Stimulated activated CD8-positive, alpha-beta memory T cell treated with anti-CD3 and anti-CD28 coated beads, Interleukin-12 subunit alpha, Interleukin-12 subunit beta, amount 100 ng/mL, for 24 hours (primary cell): Measurements from ENCODE around the gene NAV1.
"Not testable (repeated sequence)": the region's sequence is repeated elsewhere in the genome, so short reads cannot be mapped to it uniquely, and the experiment has no call there.

ENCODE experiments used
- DNase-seq: peaks from one replicate; pipeline ENCODE4 v3.0.0-alpha.2; 2020; ENCODE audit errors: extremely low read depth

NAV1 gene

GRCh38 chr1:201504799-201505502 lies 34.0 kb upstream of the NAV1 start:
- no peak for DNase-seq

GRCh38 chr1:201505503-201505890 lies 33.4 kb upstream of the NAV1 start:
- no peak for DNase-seq

DNA sequence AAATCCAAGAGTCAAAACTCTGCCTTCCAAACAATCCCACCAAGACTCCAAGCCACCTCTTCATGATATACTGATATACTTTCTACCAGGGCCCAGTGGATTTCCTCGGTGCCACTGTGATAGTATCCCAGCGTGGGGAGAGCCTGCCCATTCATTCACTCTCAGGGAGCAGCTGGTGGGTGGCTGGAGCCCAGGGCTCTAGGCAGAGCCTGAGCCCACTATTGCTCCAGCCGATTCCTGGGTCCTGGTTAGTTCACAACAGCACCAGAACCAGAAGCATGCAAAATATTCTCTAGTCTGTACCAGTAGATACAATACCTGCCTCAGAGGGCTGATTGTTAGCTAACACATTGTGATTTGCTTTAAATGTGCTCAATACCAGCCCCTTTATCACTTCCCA lies 32.8 kb upstream of the NAV1 start:
- no peak for DNase-seq

- peak; percentile 48 for DNase-seq
These were observed 32.2 kb upstream of the NAV1 start, which contains the start of gene CSRP1 for GRCh38 chr1:201506557-201507359. TSS of gene CSRP1 (minus strand) at chr1:201507123. CDS start at chr1:201496303, 10,820 bp downstream.

DNA sequence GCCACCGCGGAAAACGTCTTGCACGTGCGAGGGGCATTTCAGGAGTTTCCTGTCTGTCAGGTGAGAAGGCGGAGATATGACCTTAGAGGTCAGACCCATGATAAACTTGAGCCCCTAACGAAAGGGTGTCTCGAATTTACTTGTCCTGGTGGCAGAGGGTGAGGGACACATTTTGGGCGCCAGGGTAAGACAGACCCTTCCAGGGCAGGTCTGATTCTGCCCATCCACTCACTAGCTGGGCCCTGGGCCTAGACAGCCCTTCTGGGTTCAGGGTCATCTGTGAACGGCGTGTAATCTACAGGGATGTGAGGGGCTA lies 31.6 kb upstream of the NAV1 start:
- no peak for DNase-seq

- DNase-seq = no peak
These were observed 30.1 kb upstream of the NAV1 start for GRCh38 chr1:201508809-201509208.

DNA sequence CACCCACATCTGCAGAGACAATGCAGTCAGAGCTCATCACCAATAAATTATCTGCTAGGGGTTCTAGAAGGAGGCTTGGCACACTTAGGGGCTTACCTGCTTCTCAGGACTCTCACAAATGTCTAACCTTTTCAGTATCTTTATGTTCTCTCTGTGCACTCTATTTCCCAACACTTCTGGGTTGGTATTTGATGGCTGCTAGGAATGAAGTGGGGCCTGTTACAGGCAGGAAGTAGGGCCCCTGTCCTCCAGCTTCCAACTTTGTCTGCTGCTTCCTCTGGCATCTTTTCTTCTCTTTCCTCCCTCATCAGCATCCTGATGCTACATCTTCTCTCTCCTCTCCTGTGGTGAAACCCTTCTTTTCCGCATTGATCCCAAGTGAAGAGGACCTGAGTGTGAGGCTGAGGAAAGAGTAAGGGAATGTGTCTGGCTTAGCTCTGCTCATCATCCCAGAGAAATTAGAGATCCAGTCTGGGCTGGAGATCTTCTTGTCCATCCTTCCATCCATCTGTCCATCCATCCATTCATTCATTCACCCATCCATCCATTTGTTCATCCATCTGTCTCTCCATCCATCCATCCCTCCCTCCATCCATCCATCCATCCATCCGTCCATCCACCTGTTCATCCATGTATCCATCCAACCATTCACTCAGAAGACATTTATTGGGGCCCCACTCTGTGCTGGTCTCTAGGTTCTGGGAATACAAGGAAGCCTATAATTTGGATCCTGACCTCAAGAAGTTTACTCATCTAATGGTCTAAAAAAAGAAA lies 29.1 kb upstream of the NAV1 start:
- no peak for DNase-seq

GRCh38 chr1:201510734-201511133 lies 28.2 kb upstream of the NAV1 start:
- DNase-seq = no peak

DNA sequence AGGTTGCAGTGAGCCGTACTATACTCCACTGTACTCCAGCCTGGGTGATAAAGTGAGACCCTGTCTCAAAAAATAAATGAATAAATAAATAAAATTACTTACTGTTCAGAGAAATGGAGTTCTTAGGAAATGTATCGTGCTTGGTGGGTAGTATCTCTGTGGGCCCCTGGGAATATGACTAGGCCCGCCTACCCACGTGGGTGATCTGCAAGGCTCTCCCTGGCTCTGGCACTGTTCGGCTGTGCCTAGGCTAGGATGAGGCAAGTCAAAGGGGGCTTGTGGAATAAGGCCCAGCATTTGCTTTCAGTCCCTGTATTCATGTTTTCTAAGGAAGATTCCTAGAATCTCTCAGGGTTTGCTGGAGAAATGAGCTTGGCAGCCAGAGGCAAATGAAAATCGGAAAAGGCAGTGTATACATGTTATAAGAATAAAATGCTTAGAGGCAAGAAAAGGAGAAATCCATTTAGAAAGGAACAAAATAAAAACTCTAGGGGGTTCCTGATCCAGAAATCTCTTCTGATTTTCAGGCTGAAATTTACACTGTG lies 27.5 kb upstream of the NAV1 start:
- DNase-seq = no peak

DNA sequence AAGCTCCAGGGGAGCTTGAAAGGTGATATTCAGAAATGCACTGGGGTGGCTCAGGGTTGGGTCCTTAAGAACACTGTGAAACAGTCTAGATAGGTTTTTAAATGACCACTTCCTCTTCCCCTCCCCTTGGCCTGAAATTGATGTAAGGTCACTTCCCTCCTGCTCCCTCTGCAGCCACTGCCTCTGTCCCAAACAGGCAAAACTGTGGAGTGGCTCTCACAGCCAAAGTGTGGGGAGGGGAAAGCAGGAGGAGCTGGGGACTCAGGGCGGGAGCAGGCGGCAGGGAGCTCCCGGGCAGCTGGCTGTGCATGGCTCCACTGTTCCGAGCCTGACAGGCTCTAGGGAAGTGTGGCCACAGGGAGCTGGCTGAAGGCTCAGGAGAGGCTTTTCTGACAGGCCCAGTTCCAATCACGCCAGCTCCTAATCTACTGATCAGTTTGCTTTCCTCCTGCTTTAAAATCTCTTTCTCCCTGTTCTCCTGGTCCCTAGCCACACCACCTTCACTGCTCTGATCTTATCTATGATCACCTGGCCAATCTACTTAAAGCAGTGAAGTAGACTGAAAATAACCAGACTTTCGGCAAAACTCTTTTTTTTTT lies 26.9 kb upstream of the NAV1 start:
- DNase-seq = no peak

DNA sequence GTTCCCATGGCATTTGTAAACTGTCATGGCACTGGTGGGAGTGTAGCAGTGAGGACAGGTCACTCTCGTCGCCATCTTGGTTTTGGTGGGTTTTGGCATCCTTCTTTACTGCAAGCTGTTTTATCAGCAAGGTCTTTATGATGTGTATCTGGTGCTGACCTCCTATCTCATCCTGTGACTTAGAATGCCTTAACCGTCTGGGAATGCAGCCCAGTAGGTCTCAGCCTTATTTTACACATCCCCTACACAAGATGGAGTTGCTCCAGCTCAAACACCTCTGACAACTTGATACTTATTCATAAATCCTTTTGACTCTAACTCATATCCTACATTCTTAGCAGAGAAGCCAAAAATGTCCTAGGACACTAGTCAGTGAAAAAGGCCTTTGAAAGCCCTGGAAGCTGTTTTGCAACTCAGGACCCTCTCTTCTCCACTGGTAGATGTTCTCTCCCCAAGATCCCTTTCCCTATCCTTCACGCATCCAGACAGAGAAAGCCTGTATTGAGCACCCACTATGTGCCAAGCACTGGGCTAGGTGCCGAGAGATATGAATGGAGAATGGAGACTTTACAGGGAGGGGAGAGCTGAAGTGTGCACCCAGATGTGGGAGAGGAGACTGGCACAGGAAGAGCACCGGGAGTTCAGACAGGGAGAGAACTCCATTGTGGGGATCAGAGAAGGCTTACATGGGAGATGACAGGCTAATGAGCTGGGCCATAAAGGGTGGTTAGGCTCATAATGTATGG lies 25.3 kb upstream of the NAV1 start:
- no peak for DNase-seq

DNA sequence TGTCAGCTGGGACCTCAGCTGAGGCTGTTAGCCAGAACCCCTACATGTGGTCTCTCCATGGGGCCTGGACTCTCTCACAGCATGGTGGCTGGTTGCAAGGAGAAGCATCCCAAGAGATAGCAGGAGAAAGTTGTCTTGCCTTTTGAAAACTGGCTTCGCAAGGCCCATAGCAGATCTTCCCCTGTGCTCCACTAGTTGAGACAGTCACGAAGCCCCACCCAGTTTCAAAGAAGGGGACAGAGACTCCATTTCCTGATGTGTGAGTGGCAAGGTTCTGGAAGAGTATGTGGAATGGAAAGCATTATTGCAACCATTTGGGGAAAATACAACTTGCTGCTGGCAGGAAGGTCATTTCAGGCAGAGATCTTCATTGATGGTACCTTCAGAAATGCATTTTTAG lies 24.5 kb upstream of the NAV1 start:
- DNase-seq = no peak

- no peak for DNase-seq
These were observed 23.7 kb upstream of the NAV1 start for GRCh38 chr1:201515062-201515750.

DNA sequence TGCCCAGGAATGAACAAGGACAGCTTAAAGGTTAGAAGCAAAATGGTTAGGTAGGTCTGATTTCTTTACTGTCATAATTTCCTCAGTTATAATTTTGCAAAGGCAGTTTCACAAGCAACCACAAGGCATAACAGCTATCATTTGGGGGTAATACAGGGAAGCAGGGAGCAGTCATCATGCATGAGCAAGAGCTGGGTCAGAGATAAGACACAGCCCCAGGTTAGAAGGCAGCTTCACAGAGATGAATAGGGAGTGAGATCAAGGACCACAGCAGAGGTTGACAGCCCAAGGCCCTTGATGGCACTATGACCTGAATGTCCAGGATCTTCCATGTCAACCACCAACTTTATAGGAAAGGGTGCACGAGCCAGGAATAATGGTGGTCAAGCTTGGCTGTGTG lies 23.0 kb upstream of the NAV1 start:
- DNase-seq = no peak

- DNase-seq = no peak
These were observed 22.3 kb upstream of the NAV1 start for GRCh38 chr1:201516511-201517127.

GRCh38 chr1:201517631-201518030 lies 21.3 kb upstream of the NAV1 start:
- no peak for DNase-seq

GRCh38 chr1:201518071-201518470 lies 20.9 kb upstream of the NAV1 start:
- no peak for DNase-seq

DNA sequence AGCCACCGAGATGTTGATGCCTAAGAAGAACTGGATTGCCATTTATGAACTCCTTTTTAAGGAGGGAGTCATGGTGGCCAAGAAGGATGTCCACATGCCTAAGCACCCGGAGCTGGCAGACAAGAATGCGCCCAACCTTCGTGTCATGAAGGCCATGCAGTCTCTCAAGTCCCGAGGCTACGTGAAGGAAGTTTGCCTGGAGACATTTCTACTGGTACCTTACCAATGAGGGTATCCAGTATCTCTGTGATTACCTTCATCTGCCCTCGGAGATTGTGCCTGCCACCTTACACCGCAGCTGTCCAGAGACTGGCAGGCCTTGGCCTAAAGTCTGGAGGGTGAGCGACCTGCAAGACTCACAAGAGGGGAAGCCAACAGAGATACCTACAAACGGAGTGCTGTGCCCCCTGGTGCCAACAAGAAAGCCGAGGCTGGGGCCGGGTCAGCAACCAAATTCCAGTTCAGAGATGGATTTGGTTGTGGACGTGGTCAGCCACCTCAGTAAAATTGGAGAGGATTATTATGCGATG lies 18.8 kb upstream of the NAV1 start:
- DNase-seq = not testable (repeated sequence)

DNA sequence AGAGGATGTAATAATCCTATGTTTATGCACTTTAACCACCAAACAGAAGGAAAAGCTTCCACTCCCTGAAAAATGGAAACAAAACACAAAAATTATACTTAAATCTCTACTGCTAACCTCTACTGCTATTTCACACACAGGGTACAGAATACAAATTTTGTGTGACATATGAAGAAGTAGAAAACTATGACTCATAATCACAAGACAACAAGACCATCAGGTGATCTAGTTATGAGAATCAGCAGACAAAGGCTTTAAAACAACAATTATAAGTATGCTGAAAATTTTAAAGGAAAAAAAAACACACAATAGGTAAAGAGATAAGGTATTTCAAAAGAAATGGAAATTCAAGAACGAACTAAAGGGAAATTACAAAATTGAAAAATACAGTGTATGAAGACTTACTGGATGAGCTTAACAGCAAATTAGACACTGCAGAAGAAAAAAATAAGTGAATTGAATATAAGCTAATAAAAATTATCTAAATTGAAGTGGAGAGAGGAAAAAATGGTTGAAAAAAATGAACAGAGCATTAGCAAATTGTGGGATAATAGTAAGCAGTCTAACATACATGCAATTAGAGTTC lies 13.6 kb upstream of the NAV1 start:
- no peak for DNase-seq

GRCh38 chr1:201527879-201528278 lies 11.0 kb upstream of the NAV1 start:
- DNase-seq = no peak
